Spleen (tissue), 7 donors: ENCODE results near the gene MCCD1.

Experiments
- CTCF ChIP-seq, 11 experiments: fragments of 200-600 bp in 7 of 11; fragments of 450-650 bp in 4 of 11; sonication (generic) in 4 of 11; IDR thresholded peaks in 8 of 11; conservative IDR thresholded peaks in 3 of 11; 1 replicate in 7 of 11; 2 replicates in 4 of 11; pipeline versions ENCODE4 v1.4.0 to v1.8.0; 2016 to 2021; ENCODE audit warnings: antibody characterized with exemption in 11 of 11, inconsistent platforms in 4 of 11, mild to moderate bottlenecking in 1 of 11
- POLR2A ChIP-seq, 3 donors: fragments of 450-650 bp; IDR thresholded peaks; one replicate each; pipeline ENCODE4 v1.5.1; 2017; ENCODE audit warnings: antibody characterized with exemption in 3 of 3, mild to moderate bottlenecking in 1 of 3
- POLR2AphosphoS5 ChIP-seq, 3 donors: sonication (generic); formaldehyde crosslinking; IDR thresholded peaks; one replicate each; pipeline ENCODE4 v1.5.1; 2017; ENCODE audit warnings: antibody characterized with exemption in 3 of 3
- donor health status: DM: no; HTN: no; CAD: no; lungs with moderate emphysema.
- donor health status: DM: no; HTN: no; CAD: no.
- donor health status: DM: no; HTN: no; CAD: no.

- TF ChIP-seq CTCF (IDR thresholded peaks at IDR 0.05 in 8 of 11, conservative IDR thresholded peaks at IDR 0.05 in 3 of 11) (no peak), POLR2AphosphoS5 (IDR thresholded peaks at IDR 0.05) (no peak), POLR2A (IDR thresholded peaks at IDR 0.05) (no peak)
Observed at GRCh38 chr6:31573239-31574105, 44.7 kb downstream of the MCCD1 start.
